Activated CD8-positive, alpha-beta memory T cell treated with anti-CD3 and anti-CD28 coated beads, Interleukin-2, amount 50 U/mL, for 48 hours (primary cell): ENCODE measurements around the gene ARHGAP18.

Source experiments
- DNase-seq: peaks from one replicate; pipeline ENCODE4 v3.0.0-alpha.2; 2020

The ARHGAP18 gene

DNA sequence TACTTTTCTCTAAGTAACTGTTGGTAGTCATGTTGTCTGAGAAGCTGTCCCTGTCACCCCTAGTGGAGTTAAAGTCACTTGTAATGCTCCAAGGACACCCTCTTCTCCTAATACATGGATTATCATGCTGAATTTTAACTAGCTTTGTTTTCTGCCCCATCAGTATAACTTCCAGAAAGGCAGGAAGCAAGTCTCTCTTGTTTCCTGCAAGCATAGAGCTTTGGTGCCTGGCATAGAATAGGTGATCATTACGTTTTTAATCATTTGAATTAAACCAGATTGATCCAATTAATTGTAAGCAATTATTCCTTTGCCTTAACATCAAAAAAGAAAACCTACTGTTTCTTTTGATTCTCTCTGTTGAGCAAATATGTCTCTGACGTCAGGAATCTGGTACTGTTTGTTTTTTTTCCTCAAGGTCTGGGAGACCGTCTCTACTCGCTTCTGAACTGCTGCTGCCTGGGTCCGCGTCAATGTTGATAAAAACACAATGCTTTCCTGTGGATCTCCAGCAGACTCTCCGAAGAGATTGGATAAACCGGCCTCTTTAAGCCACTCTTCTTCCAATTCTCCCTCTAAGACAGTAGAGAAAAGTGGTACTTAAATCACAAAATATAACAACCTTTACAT lies 71.8 kb downstream of the ARHGAP18 start:
- DNase-seq = no peak

DNA sequence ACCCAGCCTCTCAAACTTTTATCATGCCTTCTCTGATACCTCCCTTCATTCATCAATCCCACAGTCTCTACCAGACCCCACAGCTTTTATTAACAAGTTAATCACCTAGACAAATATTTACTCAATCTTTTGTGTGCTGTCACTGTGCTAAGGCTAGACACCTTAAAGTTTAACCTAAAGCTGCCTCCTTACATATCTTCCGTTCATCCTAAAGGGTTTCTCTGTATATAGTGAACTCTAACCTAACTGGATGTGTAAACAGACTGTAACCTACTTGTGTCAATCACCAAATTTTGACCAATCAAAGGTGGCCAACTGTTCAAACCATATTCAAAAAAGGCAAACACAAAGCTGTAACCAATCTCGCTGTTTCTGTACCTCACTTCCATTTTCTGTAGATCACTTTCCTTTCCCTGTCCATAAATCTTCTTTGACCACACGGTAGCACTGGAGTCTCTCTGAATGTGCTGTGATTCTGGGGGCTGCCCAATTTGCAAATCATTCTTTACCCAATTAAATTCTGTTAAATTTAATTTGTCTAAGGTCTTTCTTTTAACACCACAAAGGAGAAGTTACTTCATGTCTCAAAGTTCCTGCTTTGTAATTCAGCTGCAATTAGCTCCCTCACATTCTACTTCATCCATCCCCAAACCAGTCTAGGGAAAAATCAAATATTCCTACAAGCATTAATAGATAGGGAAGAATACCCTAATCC lies 72.5 kb downstream of the ARHGAP18 start:
- DNase-seq = no peak

DNA sequence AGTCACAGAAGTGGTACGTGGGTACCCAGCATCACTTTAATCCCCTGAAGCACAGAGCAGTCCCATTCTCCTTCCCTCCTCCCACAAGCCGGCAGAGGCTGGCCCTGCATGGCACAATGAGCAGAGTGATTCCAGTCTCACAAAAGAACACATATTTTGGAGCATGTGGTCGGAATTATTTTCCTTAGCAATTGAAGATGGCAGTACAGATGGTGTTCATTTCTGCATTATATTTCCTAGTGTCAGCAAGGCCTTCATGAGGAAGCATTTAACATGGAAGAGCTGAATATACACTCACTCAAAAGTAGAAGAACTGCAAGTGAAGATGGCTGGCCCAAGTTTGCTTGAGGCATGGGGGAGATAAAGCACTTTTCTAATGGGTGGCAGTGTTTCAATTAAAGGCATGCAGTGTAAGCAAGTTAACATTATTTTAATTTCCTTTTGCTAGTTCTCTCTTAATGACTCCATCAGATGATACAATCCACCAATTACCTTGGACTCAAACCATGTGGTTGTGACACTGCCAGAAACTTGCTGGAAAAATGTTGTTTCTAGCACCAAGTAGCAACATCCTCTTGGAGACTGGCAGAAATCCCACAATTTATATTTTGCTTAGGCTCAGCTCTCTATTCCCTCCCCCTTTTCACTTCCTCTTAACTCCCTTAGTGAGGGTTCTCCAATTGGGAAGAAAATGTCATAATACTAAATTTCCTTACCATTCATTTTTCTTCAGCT lies 74.4 kb downstream of the ARHGAP18 start:
- DNase-seq = no peak

- no peak for DNase-seq
Measured at GRCh38 chr6:129634411-129635230, 75.4 kb downstream of the ARHGAP18 start.

DNA sequence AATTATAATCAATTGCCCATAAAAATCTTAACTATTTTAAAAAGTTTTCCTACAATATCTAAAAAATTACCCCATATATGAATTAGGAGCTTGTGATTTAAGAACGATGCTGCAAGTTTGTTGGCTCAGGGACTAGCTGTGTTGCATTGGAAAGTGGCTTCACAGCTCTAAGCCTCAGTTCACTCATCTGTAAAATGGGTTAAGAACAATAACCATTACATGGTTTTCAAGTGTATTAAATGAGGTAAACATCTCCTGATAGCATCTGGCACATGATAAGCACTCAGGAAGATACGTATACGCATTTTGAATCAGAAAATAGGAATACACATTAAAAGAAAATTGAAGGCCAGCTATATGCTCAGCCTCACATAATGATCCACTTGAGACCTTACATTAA lies 76.4 kb downstream of the ARHGAP18 start:
- DNase-seq = no peak

GRCh38 chr6:129632172-129632613 lies 77.8 kb downstream of the ARHGAP18 start:
- DNase-seq = no peak

DNA sequence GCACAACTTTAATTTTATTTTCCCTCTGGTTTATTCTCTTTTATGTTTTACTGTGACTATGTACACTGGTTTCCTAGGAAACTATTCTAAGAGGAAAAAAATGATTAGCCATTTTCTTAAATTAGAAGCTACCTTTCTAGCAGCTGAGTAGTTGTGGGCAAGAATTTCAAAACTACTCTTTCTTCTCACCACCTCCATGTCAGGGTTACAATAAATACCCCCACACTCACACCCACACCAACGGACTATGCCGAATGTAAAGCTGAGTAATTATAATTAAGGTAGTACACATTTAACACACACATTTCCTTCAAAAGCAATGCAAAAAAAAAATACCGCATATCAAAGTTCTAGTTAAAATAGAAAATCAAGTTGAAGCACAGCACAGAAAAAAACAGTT lies 78.9 kb downstream of the ARHGAP18 start:
- no peak for DNase-seq

- DNase-seq = no peak
Measured at GRCh38 chr6:129630596-129630995, 79.4 kb downstream of the ARHGAP18 start.

DNA sequence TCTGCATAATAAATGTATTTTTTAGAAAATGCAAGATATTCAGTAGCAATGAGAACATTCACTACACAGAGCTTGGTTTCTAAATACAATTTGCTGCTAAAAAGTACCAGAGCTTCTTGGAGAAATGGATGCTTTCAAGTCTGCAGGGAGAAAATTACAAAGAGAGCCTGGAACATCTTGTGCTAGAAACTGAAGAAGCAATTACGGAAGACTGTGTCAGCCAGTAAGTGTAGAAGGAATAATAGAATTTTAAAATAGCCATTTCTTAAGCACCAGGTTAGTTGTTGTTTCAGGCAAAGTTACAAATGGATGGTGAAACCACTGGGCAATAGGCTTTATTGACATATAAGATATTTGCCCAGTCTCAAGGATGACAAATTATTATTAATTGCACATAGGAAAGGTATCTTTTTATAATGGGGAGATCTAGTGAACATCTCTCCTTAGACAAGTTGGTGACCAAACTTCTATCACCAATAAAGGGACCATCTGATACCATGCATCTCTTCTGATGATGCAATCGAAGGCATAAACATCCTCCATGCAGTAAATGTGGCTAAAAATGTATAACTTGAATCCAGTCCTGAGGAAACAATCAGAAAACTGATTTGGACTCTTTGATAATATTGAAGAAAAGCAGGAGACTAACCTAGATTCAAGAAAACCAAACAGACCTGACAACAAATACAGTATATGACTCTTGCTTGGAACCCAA lies 81.7 kb downstream of the ARHGAP18 start:
- no peak for DNase-seq

GRCh38 chr6:129624488-129624887 lies 85.5 kb downstream of the ARHGAP18 start:
- no peak for DNase-seq

- no peak for DNase-seq
Measured at GRCh38 chr6:129623008-129623732, 86.8 kb downstream of the ARHGAP18 start.

- DNase-seq = no peak
Measured at GRCh38 chr6:129621252-129621651, 88.7 kb downstream of the ARHGAP18 start.

- no peak for DNase-seq
Measured at GRCh38 chr6:129620234-129620610, 89.8 kb downstream of the ARHGAP18 start.

GRCh38 chr6:129619579-129620233 lies 90.3 kb downstream of the ARHGAP18 start:
- DNase-seq = no peak

GRCh38 chr6:129617986-129618385 lies 92.0 kb downstream of the ARHGAP18 start:
- DNase-seq = no peak

DNA sequence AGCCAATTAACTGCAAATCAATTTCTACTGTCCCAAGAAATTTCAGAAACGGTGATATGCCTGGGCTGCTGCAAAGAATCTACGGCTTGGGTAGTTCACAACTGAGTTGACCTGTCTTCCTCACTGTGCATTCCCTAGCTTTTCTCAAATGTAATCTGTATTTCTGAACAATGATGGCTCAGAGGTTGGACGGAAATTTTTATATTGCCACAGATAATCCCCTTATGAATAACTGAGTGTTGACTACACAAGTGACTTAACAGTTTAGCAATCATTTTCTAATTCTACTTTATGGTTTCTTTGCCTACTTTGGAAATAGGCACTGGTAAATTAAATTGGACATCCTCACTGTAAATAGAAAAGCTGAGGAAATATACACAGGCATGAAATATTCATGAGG lies 94.5 kb downstream of the ARHGAP18 start:
- DNase-seq = no peak

DNA sequence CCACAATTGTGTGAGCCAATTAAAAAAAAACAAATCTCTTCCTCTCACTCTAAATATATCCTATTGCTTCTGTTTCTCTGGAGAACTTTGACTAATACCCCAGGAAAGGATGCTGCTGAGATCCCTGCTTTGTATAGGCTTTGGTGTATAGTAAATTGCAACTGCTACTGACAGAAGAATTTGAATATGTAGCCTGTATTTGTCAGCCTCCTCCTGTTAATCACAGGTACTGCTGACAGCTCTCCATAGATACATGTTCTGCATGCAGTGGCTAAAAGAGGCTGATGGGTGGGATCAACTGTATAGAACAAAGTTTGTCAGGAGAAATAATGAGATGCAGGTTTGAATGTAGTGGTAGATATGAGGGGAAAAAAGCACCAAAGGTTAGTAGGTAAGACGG lies 95.0 kb downstream of the ARHGAP18 start:
- DNase-seq = no peak

- no peak for DNase-seq
Measured at GRCh38 chr6:129614464-129614863, 95.5 kb downstream of the ARHGAP18 start.

GRCh38 chr6:129612440-129612839 lies 97.5 kb downstream of the ARHGAP18 start:
- DNase-seq = no peak

DNA sequence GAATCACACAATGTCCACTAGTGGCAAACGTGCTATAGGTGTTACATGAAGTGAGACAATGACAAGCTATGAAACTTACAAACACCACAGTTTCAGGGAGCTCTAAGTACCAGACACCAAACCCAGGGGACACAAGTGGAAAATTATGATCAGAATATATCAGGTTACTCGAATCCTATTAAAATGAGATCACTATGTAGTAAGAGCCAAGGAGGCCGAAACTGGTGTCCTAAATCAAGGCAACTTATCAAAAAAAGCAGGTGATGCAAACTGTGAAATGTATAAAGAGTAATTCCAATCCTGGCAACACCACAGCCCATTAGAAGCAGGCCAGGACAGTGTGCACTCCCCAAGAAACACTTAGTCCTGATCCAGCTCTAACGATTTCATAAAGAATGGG lies 100.3 kb downstream of the ARHGAP18 start:
- DNase-seq = no peak

DNA sequence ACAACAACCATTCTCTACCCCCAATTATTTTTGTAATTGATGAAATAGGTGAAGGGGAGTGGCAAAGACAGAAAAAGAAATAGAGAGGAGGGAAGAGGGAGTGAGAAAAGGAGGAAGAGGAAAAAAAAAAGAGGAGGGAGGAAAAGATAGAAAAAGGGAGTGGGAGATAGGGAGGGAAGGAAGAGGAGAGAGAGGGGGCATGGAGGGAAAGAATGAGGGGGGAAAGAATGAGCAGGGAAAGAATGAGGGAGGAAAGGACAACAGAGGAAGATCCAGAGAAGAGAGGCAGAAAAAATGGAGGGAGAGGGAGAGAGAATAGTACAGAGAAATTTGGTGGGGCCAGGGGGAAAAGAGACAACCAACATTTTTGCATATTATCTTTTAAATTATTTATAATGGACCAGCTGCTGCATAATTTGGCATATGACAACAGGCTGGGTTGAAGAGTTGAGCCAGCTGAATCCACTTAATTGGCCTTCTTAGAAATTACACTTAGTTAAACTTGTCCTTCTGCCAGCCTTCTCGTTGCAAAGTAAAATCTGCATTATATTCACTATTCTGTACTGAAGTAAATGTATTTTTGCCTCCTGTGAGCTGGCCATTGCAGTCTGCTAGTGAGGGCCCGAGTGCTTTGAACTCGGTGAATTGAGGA lies 101.0 kb downstream of the ARHGAP18 start:
- DNase-seq = no peak
